RWPE2 (cell line): ENCODE measurements around the gene WDR70.
A peak's percentile ranks its signal among the peaks of the same experiment; 100 is the strongest.

Experiments used
- ATAC-seq: fragments of 200-7000 bp; cut with Tn5 transposase; 3 replicates; pipeline ENCODE4 v1.9.1; 2021; ENCODE audit warnings: low read depth
- DNase-seq: peaks from one replicate; pipeline ENCODE4 v3.0.0-alpha.2; 2020; ENCODE audit warnings: low spot score
- H3K27ac ChIP-seq: fragments of 450-650 bp; 2 replicates; pipeline ENCODE4 v1.5.1; 2017; ENCODE audit warnings: mild to moderate bottlenecking; ENCODE audit not compliant: poor library complexity, severe bottlenecking
- H3K27me3 ChIP-seq: fragments of 250-450 bp; sonication (Bioruptor Pico); 2 replicates; pipeline ENCODE4 v1.5.1; 2021; ENCODE audit warnings: mild to moderate bottlenecking, moderate library complexity; ENCODE audit not compliant: insufficient read depth, poor library complexity, severe bottlenecking
- H3K36me3 ChIP-seq: fragments of 250-450 bp; sonication (Bioruptor Pico); 2 replicates; pipeline ENCODE4 v1.5.1; 2020; ENCODE audit warnings: low read depth, mild to moderate bottlenecking, moderate library complexity
- H3K4me1 ChIP-seq: fragments of 250-450 bp; sonication (Bioruptor Pico); 2 replicates; pipeline ENCODE4 v1.5.1; 2021; ENCODE audit warnings: mild to moderate bottlenecking, moderate library complexity; ENCODE audit not compliant: insufficient read depth, poor library complexity, severe bottlenecking
- H3K4me3 ChIP-seq: fragments of 250-450 bp; sonication (Bioruptor Pico); 2 replicates; pipeline ENCODE4 v1.5.1; 2021; ENCODE audit warnings: mild to moderate bottlenecking, moderate library complexity; ENCODE audit not compliant: severe bottlenecking
- H3K9me3 ChIP-seq: fragments of 250-450 bp; sonication (Bioruptor Pico); 2 replicates; pipeline ENCODE4 v1.5.1; 2021; ENCODE audit warnings: mild to moderate bottlenecking, moderate library complexity; ENCODE audit not compliant: severe bottlenecking
- TF ChIP-seq, protein P1 (sequence below): fragments of 450-650 bp; IDR thresholded peaks from one replicate; pipeline ENCODE4 v1.5.1; 2017; ENCODE audit warnings: mild to moderate bottlenecking, moderate library complexity; ENCODE audit not compliant: poor library complexity, severe bottlenecking

Gene WDR70

DNA sequence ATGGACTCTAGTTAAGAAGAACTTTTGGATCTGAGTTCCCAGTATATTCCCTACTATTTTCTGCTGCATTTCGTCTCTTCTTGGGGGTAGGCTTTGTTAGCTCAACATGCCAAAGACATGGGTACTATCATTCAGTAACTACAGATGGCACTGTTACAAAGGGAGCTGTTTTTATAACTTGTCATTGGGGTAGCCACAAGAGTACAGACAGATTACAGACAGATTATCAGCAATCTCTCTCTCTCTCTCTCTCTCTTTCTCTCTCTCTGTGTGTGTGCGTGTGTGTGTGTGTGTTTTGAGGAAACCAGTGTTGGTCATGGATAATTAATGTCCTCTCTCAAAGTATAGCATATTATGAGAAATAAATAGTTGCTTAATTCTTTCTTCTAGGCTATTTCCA, 116.1 kb downstream of the WDR70 start:
- ATAC-seq = peak; percentile 48
- Histone ChIP-seq H3K9me3 (no peaks in the 10 kb centered on the region), H3K4me1 (peaks cover 17% of the 10 kb centered on the region), H3K27ac (peak overlapping the region; percentile 21), H3K27me3 (no peaks in the 10 kb centered on the region), H3K36me3 (peaks cover 3% of the 10 kb centered on the region; the same call in 1 of the 2 replicates), H3K4me3 (no peak overlapping the region)
- TF ChIP-seq, protein P1, sequence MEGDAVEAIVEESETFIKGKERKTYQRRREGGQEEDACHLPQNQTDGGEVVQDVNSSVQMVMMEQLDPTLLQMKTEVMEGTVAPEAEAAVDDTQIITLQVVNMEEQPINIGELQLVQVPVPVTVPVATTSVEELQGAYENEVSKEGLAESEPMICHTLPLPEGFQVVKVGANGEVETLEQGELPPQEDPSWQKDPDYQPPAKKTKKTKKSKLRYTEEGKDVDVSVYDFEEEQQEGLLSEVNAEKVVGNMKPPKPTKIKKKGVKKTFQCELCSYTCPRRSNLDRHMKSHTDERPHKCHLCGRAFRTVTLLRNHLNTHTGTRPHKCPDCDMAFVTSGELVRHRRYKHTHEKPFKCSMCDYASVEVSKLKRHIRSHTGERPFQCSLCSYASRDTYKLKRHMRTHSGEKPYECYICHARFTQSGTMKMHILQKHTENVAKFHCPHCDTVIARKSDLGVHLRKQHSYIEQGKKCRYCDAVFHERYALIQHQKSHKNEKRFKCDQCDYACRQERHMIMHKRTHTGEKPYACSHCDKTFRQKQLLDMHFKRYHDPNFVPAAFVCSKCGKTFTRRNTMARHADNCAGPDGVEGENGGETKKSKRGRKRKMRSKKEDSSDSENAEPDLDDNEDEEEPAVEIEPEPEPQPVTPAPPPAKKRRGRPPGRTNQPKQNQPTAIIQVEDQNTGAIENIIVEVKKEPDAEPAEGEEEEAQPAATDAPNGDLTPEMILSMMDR = peak; percentile 32
- DNase-seq = no peak

DNA sequence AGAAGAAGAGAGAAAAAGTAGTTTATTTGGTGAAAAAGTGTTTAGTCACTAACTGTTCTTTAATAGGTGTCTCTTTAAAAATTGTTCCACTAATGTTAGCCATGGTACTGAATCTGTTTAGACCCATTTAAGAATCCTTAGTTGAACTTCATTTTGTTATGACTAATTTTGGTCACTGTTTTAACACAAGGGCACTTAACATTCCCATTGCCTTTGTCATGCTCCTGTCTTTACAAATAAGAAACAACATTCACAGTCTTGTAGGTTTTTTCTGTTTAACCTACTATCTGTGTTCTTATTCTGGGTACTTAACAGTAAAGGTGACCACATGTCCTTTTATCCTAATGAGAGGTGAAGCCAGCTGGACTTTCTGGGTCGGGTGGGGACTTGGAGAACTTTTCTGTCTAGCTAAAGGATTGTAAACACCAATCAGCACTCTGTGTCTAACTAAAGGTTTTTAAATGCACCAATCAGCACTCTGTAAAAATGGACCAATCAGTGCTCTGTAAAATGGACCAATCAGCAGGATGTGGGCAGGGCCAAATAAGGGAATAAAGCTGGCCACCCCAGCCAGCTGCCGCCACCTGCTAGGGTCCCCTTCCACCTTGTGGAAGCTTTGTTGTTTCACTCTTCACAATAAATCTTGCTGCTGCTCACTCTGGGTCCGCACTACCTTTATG, 116.7 kb downstream of the WDR70 start:
- no peak overlapping the region for H3K4me3 ChIP-seq
- peak overlapping the region; percentile 21 for H3K27ac ChIP-seq
- TF ChIP-seq, protein P1 = no peak
- DNase-seq (no peak), ATAC-seq (peak; percentile 73; the same call in 2 of the 3 replicates)
- H3K9me3 ChIP-seq = no peaks in the 10 kb centered on the region
- H3K27me3 ChIP-seq = no peaks in the 10 kb centered on the region
- H3K36me3 ChIP-seq = peaks cover 3% of the 10 kb centered on the region; the same call in 1 of the 2 replicates
- H3K4me1 ChIP-seq = peaks cover 17% of the 10 kb centered on the region

DNA sequence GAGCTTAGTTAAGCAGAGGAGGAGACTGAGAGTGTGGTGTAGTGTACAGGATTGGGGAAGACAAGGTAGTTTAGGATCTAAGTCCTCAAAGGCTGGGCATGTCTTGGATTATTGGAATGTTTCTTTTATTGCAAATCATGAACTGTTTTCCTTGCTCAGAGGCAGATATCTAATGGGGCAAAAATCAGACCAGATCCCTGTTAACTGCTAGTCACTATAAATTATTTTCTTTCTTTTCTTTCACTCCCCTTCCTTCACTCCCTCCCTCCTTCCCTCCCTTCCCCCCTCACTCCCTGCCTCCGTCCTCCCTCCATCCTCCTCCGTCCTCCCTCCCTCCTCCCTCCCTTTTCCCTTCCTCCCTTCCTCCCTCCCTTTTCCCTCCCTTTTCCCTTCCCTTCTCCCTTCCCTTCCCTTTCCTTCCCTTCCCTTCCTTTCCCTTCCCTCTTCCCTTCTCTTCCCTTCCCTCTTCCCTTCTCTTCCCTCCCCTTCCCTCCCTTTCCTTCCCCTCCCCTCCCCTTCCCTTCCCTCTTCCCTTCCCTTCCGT, 117.9 kb downstream of the WDR70 start:
- ATAC-seq = no peak
- H3K27me3 ChIP-seq = no peaks in the 10 kb centered on the region
- H3K4me1 ChIP-seq = peaks cover 17% of the 10 kb centered on the region
- H3K4me3 ChIP-seq = no peak overlapping the region
- TF ChIP-seq, protein P1 = no peak
- H3K27ac ChIP-seq = no peak overlapping the region
- no peak for DNase-seq
- H3K36me3 ChIP-seq = peaks cover 3% of the 10 kb centered on the region; the same call in 1 of the 2 replicates
- no peaks in the 10 kb centered on the region for H3K9me3 ChIP-seq

DNA sequence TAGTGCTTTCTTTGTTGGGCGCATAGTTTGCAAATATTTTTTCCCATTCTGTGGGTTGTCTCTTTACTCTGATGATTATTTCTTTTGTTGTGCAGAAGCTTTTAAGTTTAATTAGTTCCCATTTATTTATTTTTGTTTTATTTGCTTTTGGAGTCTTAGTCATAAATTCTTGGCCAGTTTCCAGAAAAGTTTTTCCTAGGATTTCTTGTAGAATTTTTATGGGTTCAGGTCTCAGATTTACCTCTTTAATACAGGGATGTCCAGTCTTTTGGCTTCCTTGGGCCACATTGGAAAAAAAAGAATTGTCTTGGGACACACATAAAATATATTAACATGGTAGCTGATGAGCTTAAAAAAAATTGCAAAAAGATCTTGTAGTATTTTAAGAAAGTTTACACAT, 122.0 kb downstream of the WDR70 start:
- no peak overlapping the region for H3K4me3 ChIP-seq
- no peak overlapping the region for H3K27ac ChIP-seq
- no peaks in the 10 kb centered on the region for H3K4me1 ChIP-seq
- no peak for ATAC-seq
- TF ChIP-seq, protein P1 = no peak
- DNase-seq = no peak
- H3K9me3 ChIP-seq = peaks cover 2% of the 10 kb centered on the region
- 0 out of 2 replicates have a peak, but pooled peaks cover 3% of the 10 kb centered on the region for H3K36me3 ChIP-seq
- H3K27me3 ChIP-seq = no peaks in the 10 kb centered on the region

DNA sequence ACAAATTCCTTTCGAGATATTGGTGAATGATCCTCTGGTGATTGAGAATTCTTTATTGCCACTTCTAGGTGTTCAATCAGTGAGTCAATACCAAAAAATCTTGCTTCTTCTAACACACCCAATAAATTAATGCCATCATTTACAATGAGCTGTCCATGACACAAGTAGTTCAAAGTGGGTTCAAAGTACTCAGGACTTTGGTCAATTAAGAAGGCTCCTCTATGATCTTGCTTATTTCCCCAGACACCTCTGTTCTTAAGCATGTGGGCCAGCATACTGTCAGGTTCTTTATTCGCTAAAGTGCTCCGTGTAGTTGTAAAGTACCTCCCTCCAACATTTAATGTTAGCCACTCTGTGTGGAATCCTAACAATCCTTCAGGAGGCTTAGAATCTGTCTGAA, 127.1 kb downstream of the WDR70 start:
- H3K36me3 ChIP-seq = no peaks in the 10 kb centered on the region; the same call in 1 of the 2 replicates
- DNase-seq = no peak
- H3K4me3 ChIP-seq = no peak overlapping the region
- no peaks in the 10 kb centered on the region for H3K27me3 ChIP-seq
- TF ChIP-seq, protein P1 = no peak
- peaks cover 2% of the 10 kb centered on the region for H3K9me3 ChIP-seq
- no peak overlapping the region for H3K27ac ChIP-seq
- no peak for ATAC-seq
- no peaks in the 10 kb centered on the region for H3K4me1 ChIP-seq
